ENCODE measurements around the gene CDC40.

Gene CDC40

GRCh38 chr6:110158479-110158878, 21.7 kb upstream of the CDC40 start:
- TF ChIP-seq, protein P1, sequence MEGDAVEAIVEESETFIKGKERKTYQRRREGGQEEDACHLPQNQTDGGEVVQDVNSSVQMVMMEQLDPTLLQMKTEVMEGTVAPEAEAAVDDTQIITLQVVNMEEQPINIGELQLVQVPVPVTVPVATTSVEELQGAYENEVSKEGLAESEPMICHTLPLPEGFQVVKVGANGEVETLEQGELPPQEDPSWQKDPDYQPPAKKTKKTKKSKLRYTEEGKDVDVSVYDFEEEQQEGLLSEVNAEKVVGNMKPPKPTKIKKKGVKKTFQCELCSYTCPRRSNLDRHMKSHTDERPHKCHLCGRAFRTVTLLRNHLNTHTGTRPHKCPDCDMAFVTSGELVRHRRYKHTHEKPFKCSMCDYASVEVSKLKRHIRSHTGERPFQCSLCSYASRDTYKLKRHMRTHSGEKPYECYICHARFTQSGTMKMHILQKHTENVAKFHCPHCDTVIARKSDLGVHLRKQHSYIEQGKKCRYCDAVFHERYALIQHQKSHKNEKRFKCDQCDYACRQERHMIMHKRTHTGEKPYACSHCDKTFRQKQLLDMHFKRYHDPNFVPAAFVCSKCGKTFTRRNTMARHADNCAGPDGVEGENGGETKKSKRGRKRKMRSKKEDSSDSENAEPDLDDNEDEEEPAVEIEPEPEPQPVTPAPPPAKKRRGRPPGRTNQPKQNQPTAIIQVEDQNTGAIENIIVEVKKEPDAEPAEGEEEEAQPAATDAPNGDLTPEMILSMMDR (IDR thresholded peaks at IDR 0.05; ENCODE audit: low read depth, low read length), result no peak
- H3K36me3 ChIP-seq, result no peaks in the 10 kb centered on the region; the same call in 1 of the 2 replicates
- no peaks in the 10 kb centered on the region for H3K27me3 ChIP-seq
- H3K4me1 ChIP-seq, result 0 out of 2 replicates have a peak, but pooled peaks cover 3% of the 10 kb centered on the region
- no peaks in the 10 kb centered on the region for H3K9me3 ChIP-seq
- no peak for DNase-seq
- no peak overlapping the region for H3K4me3 ChIP-seq (ENCODE audit: low read depth, low read length)

- no peak overlapping the region for H3K4me3 ChIP-seq (ENCODE audit: low read depth, low read length)
- peaks cover 16% of the 10 kb centered on the region for H3K4me1 ChIP-seq
- no peaks in the 10 kb centered on the region for H3K27me3 ChIP-seq
- TF ChIP-seq, protein P1 (IDR thresholded peaks at IDR 0.05; ENCODE audit: low read depth, low read length), result no peak
- DNase-seq, result no peak
- no peaks in the 10 kb centered on the region for H3K36me3 ChIP-seq
- H3K9me3 ChIP-seq, result no peaks in the 10 kb centered on the region
Observed at GRCh38 chr6:110170081-110170480, 10.1 kb upstream of the CDC40 start.

DNA sequence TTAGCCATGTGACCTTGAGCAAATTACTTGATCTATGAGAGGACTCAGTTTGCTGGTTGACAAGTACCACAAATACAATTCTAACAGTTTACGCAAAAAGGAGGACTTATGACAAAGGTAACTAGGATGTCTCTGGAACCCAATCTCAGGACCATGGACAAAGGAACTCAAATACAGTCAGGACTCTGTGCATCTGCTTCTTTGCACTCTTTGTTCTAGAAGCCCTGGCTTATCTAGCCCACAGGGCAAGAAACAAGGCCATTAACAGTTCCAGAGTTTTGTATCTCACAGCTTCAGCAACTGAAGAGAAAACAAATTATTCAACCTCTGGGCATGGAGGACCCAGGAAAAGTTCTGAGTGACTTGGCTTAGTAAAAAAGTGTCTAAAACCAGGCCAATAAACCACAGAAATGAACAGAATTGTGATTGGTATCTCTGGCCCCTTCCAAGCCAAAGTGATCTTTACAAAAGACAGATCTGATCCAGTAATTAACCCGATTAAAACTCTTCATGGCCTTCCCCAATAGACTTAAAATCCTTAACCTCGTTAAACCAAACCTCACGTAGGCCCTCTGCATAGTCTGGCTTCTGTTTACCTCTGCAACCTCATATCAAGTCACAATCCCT, 6.6 kb upstream of the CDC40 start:
- Histone ChIP-seq H3K9me3 (no peaks in the 10 kb centered on the region), H3K36me3 (no peaks in the 10 kb centered on the region), H3K27me3 (no peaks in the 10 kb centered on the region), H3K4me1 (peaks cover 16% of the 10 kb centered on the region), H3K4me3 (ENCODE audit: low read depth, low read length) (0 out of 2 replicates have a peak overlapping the region, but pooled peaks have one; percentile 5)
- DNase-seq, result no peak
- TF ChIP-seq, protein P1 (IDR thresholded peaks at IDR 0.05; ENCODE audit: low read depth, low read length), result no peak

GRCh38 chr6:110178626-110179405, 1.4 kb upstream of the CDC40 start:
- H3K27me3 ChIP-seq, result no peaks in the 10 kb centered on the region
- H3K4me3 ChIP-seq (ENCODE audit: low read depth, low read length), result peak overlapping the region; percentile 94
- no peaks in the 10 kb centered on the region for H3K9me3 ChIP-seq
- 0 out of 2 replicates have a peak, but pooled peaks cover 3% of the 10 kb centered on the region for H3K36me3 ChIP-seq
- H3K4me1 ChIP-seq, result peaks cover 11% of the 10 kb centered on the region
- TF ChIP-seq, protein P1 (IDR thresholded peaks at IDR 0.05; ENCODE audit: low read depth, low read length), result peak; percentile 83
- DNase-seq, result peak; percentile 57

- peak; percentile 96 for DNase-seq
- Histone ChIP-seq H3K4me3 (ENCODE audit: low read depth, low read length) (peak within 1 kb of the TSS; percentile 94), H3K9me3 (no peaks in the 10 kb centered on the region), H3K36me3 (0 out of 2 replicates have a peak, but pooled peaks cover 3% of the 10 kb centered on the region), H3K27me3 (no peaks in the 10 kb centered on the region), H3K4me1 (peaks cover 3% of the 10 kb centered on the region)
- TF ChIP-seq, protein P1 (IDR thresholded peaks at IDR 0.05; ENCODE audit: low read depth, low read length), result no peak
Observed at GRCh38 chr6:110179406-110180227, 610 bp upstream of the CDC40 start, which contains the start of gene WASF1. TSS of gene WASF1 (minus strand) at chr6:110179670. CDS start at chr6:110127601, 52,069 bp downstream.
